Raji (cell line): ENCODE results near the gene CAPN10.

Source experiments
- POLR2A ChIP-seq: IDR thresholded peaks from 2 replicates; pipeline ENCODE4 v1.6.1; 2011; ENCODE audit warnings: low read depth, low read length, control low read depth; ENCODE audit not compliant: insufficient read depth

The CAPN10 gene

GRCh38 chr2:240615396-240615795, 28.9 kb downstream of the CAPN10 start:
- TF ChIP-seq POLR2A: no peak

GRCh38 chr2:240615820-240616547, 29.4 kb downstream of the CAPN10 start:
- TF ChIP-seq POLR2A: no peak

- no peak for TF ChIP-seq POLR2A
Measured at GRCh38 chr2:240618776-240619175, 32.2 kb downstream of the CAPN10 start.

GRCh38 chr2:240619506-240620148, 33.1 kb downstream of the CAPN10 start:
- no peak for TF ChIP-seq POLR2A

- no peak for TF ChIP-seq POLR2A
Measured at GRCh38 chr2:240620149-240620731, 33.7 kb downstream of the CAPN10 start.

GRCh38 chr2:240620859-240621258, 34.3 kb downstream of the CAPN10 start:
- no peak for TF ChIP-seq POLR2A

GRCh38 chr2:240622060-240622411, 35.5 kb downstream of the CAPN10 start:
- TF ChIP-seq POLR2A: no peak

- TF ChIP-seq POLR2A: no peak
Measured at GRCh38 chr2:240622531-240623235, 36.1 kb downstream of the CAPN10 start.

- TF ChIP-seq POLR2A: no peak
Measured at GRCh38 chr2:240623531-240624010, 37.0 kb downstream of the CAPN10 start.

- no peak for TF ChIP-seq POLR2A
Measured at GRCh38 chr2:240624011-240624949, 37.7 kb downstream of the CAPN10 start.

- no peak for TF ChIP-seq POLR2A
Measured at GRCh38 chr2:240624950-240625621, 38.6 kb downstream of the CAPN10 start, which contains the start of gene GPR35. Gene GPR35 (plus strand): TSS chr2:240625480. CDS start chr2:240629953, 4,473 bp downstream.

GRCh38 chr2:240626531-240627300, 40.2 kb downstream of the CAPN10 start:
- no peak for TF ChIP-seq POLR2A

- no peak for TF ChIP-seq POLR2A
Measured at GRCh38 chr2:240627736-240628506, 41.4 kb downstream of the CAPN10 start.

GRCh38 chr2:240628507-240628807, 41.9 kb downstream of the CAPN10 start:
- no peak for TF ChIP-seq POLR2A
